ENCODE results near the gene ELK3. TPM values are rescaled to one million over a fixed set of nuclear protein-coding genes. Genes with fewer than 3 reads are reported as not detected.

Gene ELK3
- total and polyA plus RNA-seq, 2 of the 8 experiments (the other 6 are each of a cell fraction or from before 2014, with no cell fraction given), result 3.5 to 14.3 TPM

DNA sequence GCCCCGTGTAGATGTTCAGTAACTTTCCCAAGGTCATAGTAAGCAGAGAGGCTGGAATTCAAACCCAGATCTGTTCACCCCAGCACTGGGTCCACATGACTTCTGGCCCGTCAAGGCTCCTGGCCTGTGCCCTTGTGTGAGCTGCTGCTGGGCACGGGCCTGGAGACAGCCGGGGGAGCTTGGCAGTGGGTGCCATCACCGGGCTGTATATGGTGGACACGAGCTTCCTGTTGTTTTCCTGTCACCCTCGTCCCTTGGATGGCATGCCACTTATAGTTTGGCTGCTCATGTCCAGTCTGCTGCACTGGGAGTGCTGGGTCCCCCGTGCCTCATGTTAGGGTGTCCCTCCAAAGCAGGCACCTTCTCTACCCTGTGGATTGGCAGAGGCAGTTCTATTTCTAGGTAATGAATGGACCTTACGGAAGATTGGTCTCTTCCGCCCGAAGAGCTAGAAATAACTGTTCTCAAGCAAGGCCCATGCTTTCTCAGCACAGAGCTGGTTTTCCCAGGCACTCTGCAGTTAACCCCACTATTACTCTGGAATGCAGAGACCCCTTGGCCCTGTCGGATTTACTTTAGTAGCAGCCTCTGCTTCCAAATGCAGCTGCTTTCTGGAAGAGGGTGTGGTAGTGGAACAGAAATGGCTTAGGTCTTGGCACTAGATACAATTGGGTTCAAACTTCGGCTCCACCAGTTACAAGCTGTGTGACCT is 44.3 kb downstream of the ELK3 start (continued):
- TF ChIP-seq RAD21 (IDR thresholded peaks at IDR 0.05 in 1 of 2, conservative IDR thresholded peaks at IDR 0.05 in 1 of 2; ENCODE audit: low read depth in 2 of 2, low read length in 2 of 2) (no peak), RXRA (IDR thresholded peaks at IDR 0.05; ENCODE audit: insufficient read depth, low read depth, low read length) (no peak), CBX8 (IDR thresholded peaks at IDR 0.05; ENCODE audit: borderline replicate concordance, low read depth, low read length) (no peak), EZH2 (IDR thresholded peaks at IDR 0.05; ENCODE audit: low read depth, low read length, severe bottlenecking) (no peak)
